Parathyroid adenoma (tissue), 2 donors: ENCODE data around the gene ZC3HAV1L.
"Not testable (repeated sequence)": the region's sequence is repeated elsewhere in the genome, so short reads cannot be mapped to it uniquely, and the experiment has no call there.

ENCODE experiments used
- H2AFZ ChIP-seq: fragments of 300-600 bp; sonication (generic); one replicate; pipeline ENCODE4 v1.7.0; 2017; ENCODE audit warnings: antibody characterized with exemption, mild to moderate bottlenecking
- H3K27ac ChIP-seq: fragments of 300-600 bp; sonication (generic); one replicate; pipeline ENCODE4 v1.7.0; 2017
- H3K27me3 ChIP-seq: fragments of 300-600 bp; sonication (generic); one replicate; pipeline ENCODE4 v1.7.0; 2017; ENCODE audit warnings: low read length; ENCODE audit not compliant: control insufficient read depth, insufficient read depth
- H3K36me3 ChIP-seq: fragments of 300-600 bp; sonication (generic); one replicate; pipeline ENCODE4 v1.7.0; 2017; ENCODE audit warnings: low read length; ENCODE audit not compliant: control insufficient read depth, insufficient read depth
- H3K4me1 ChIP-seq: fragments of 300-600 bp; sonication (generic); one replicate; pipeline ENCODE4 v1.7.0; 2017; ENCODE audit warnings: control low read depth
- H3K4me2 ChIP-seq: fragments of 300-600 bp; sonication (generic); one replicate; pipeline ENCODE4 v1.7.0; 2017; ENCODE audit warnings: low read length
- H3K4me3 ChIP-seq: fragments of 300-600 bp; sonication (generic); one replicate; pipeline ENCODE4 v1.7.0; 2017; ENCODE audit warnings: low read depth, low read length
- H3K79me2 ChIP-seq: fragments of 300-600 bp; sonication (generic); one replicate; pipeline ENCODE4 v1.7.0; 2017; ENCODE audit warnings: control low read depth
- H3K9ac ChIP-seq: fragments of 300-600 bp; sonication (generic); one replicate; pipeline ENCODE4 v1.7.0; 2017; ENCODE audit warnings: mild to moderate bottlenecking
- H3K9me3 ChIP-seq: fragments of 300-600 bp; sonication (generic); one replicate; pipeline ENCODE4 v1.7.0; 2017; ENCODE audit warnings: low read length; ENCODE audit not compliant: control insufficient read depth
- TF ChIP-seq, protein P1 (sequence below): fragments of 300-600 bp; sonication (generic); IDR thresholded peaks from one replicate; pipeline ENCODE4 v1.7.0; 2017; ENCODE audit warnings: antibody characterized with exemption, mild to moderate bottlenecking
- donor health status: primary hyperparathyroidism.

Gene ZC3HAV1L

DNA sequence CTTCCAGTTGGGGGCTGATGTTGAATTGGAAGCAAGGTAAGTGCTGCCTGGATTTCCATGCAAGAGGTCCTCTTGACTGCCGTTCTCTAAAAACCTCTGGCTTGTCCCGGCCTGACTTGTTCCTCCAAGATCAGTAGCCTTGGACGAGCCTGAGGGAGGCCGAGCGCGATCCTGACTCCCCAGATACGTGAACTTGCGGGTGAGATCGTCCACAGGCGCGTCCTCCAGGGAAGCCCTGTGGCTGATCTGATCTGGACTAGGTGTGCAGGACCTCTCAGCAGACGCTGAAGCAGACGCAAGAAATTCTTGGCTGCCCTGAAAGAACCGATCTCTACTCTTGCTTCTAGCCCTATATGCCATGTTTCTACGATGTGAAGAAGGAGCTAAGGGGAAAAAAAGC is 44.0 kb upstream of the ZC3HAV1L start:
- no peak overlapping the region for H3K4me3 ChIP-seq
- H3K4me2 ChIP-seq: no peak overlapping the region
- no peak overlapping the region for H2AFZ ChIP-seq
- H3K9ac ChIP-seq: no peak overlapping the region
- TF ChIP-seq, protein P1, sequence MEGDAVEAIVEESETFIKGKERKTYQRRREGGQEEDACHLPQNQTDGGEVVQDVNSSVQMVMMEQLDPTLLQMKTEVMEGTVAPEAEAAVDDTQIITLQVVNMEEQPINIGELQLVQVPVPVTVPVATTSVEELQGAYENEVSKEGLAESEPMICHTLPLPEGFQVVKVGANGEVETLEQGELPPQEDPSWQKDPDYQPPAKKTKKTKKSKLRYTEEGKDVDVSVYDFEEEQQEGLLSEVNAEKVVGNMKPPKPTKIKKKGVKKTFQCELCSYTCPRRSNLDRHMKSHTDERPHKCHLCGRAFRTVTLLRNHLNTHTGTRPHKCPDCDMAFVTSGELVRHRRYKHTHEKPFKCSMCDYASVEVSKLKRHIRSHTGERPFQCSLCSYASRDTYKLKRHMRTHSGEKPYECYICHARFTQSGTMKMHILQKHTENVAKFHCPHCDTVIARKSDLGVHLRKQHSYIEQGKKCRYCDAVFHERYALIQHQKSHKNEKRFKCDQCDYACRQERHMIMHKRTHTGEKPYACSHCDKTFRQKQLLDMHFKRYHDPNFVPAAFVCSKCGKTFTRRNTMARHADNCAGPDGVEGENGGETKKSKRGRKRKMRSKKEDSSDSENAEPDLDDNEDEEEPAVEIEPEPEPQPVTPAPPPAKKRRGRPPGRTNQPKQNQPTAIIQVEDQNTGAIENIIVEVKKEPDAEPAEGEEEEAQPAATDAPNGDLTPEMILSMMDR: no peak
- no peaks in the 10 kb centered on the region for H3K36me3 ChIP-seq
- no peak overlapping the region for H3K27ac ChIP-seq
- H3K27me3 ChIP-seq: no peaks in the 10 kb centered on the region
- H3K4me1 ChIP-seq: no peaks in the 10 kb centered on the region
- no peaks in the 10 kb centered on the region for H3K9me3 ChIP-seq
- H3K79me2 ChIP-seq: no peaks in the 10 kb centered on the region

- no peaks in the 10 kb centered on the region for H3K79me2 ChIP-seq
- no peaks in the 10 kb centered on the region for H3K36me3 ChIP-seq
- H3K4me1 ChIP-seq: no peaks in the 10 kb centered on the region
- no peak overlapping the region for H3K27ac ChIP-seq
- H3K4me2 ChIP-seq: no peak overlapping the region
- no peak overlapping the region for H3K4me3 ChIP-seq
- H3K9me3 ChIP-seq: no peaks in the 10 kb centered on the region
- no peaks in the 10 kb centered on the region for H3K27me3 ChIP-seq
- H2AFZ ChIP-seq: no peak overlapping the region
- TF ChIP-seq, protein P1: no peak
- H3K9ac ChIP-seq: no peak overlapping the region
Measured at GRCh38 chr7:139078911-139079310, 43.1 kb upstream of the ZC3HAV1L start.

DNA sequence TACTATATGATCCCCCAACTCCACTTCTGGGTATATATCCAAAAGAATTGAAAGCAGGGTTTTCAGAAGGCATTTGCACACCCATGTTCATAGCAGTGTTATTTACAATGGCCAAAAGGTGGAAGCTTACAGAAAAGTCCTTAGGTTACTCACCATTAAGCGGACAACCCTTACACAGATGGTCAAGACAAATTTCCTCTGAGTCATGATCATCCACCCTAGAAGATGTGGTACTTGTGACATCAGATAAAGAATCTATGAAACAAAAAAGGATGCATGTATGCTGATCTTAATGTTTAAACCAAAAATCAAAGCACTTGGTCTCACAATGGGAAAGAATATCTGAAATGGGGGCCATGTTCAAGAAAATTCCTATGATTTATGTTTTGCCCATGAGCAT is 42.6 kb upstream of the ZC3HAV1L start:
- H2AFZ ChIP-seq: no peak overlapping the region
- no peak overlapping the region for H3K4me3 ChIP-seq
- H3K4me2 ChIP-seq: no peak overlapping the region
- TF ChIP-seq, protein P1: no peak
- H3K9me3 ChIP-seq: no peaks in the 10 kb centered on the region
- H3K79me2 ChIP-seq: no peaks in the 10 kb centered on the region
- H3K27ac ChIP-seq: no peak overlapping the region
- H3K36me3 ChIP-seq: no peaks in the 10 kb centered on the region
- no peak overlapping the region for H3K9ac ChIP-seq
- no peaks in the 10 kb centered on the region for H3K27me3 ChIP-seq
- H3K4me1 ChIP-seq: no peaks in the 10 kb centered on the region

GRCh38 chr7:139077706-139078105 is 41.9 kb upstream of the ZC3HAV1L start:
- H3K9ac ChIP-seq, H3K36me3 ChIP-seq, H3K27ac ChIP-seq, H3K4me3 ChIP-seq, H3K9me3 ChIP-seq, H2AFZ ChIP-seq, H3K4me1 ChIP-seq, H3K4me2 ChIP-seq, H3K27me3 ChIP-seq, H3K79me2 ChIP-seq: not testable (repeated sequence)

DNA sequence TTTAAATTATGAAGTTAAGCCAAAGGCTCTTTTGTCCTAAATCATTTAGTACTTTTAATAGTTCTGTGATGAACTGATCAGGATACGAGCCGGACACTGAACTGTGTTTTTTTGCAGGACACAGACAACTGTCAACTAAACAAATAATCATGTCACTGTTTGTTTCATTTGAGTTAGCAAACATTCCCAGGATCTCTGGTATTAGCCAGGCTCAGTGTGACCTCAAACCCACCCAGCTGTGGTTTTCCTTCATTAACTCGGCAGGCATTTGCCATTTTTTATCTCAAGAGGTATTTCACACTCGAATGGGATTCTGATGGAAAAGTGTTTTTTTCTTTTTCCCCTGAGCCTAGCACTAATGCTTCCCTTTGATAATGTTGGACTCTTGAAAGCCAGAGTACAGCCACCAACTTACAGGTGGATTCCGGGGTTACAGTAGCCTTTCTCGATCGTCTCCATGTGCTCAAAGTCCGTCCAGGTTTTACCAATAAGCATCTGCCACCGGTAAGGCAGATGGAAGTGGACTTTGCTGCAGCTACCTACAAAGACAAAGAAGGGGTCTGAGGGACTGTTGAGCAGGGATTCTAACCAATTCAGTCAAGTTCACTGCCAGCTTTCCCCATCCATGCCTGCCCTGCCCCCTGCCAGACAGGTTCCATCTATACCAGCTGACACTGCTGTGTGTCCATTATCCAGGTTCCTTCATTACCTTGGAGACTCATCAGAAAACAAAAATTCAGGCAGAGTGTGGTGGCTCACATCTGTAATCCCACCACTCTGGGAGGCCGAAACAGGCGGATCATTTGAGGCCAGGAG is 40.2 kb upstream of the ZC3HAV1L start:
- H3K79me2 ChIP-seq: peaks cover 8% of the 10 kb centered on the region
- H3K4me2 ChIP-seq: no peak overlapping the region
- H3K4me3 ChIP-seq: no peak overlapping the region
- H3K36me3 ChIP-seq: no peaks in the 10 kb centered on the region
- no peaks in the 10 kb centered on the region for H3K9me3 ChIP-seq
- H3K27ac ChIP-seq: no peak overlapping the region
- TF ChIP-seq, protein P1: no peak
- no peak overlapping the region for H2AFZ ChIP-seq
- H3K9ac ChIP-seq: no peak overlapping the region
- H3K27me3 ChIP-seq: no peaks in the 10 kb centered on the region
- no peaks in the 10 kb centered on the region for H3K4me1 ChIP-seq
